K562 (cell line): ENCODE measurements around the gene BHLHE40. TPM values are rescaled to one million over a fixed set of nuclear protein-coding genes. Genes with fewer than 3 reads are reported as not detected.

Source experiments
- COPS2 ChIP-seq: fragments of 450-650 bp; conservative IDR thresholded peaks from 2 replicates; pipeline ENCODE4 v1.6.1; 2016; ENCODE audit warnings: mild to moderate bottlenecking, moderate library complexity
- MBD2 ChIP-seq: sonication (generic); IDR thresholded peaks from 2 replicates; pipeline ENCODE4 v1.6.1; 2016; ENCODE audit warnings: low read depth, borderline replicate concordance
- MYBL2 ChIP-seq, 2 experiments: fragments of 450-650 bp in 1 of 2; sonication (generic) in 1 of 2; formaldehyde crosslinking in 1 of 2; IDR thresholded peaks; 2 replicates each; pipeline versions ENCODE4 v1.6.1 to v1.8.1; 2017 to 2022; ENCODE audit warnings: borderline replicate concordance in 1 of 2, inconsistent platforms in 1 of 2, low read depth in 1 of 2, mild to moderate bottlenecking in 1 of 2, missing genetic modification reagents in 1 of 2, moderate library complexity in 1 of 2
- PRPF4 ChIP-seq: fragments of 200-400 bp; formaldehyde crosslinking; IDR thresholded peaks from one replicate; pipeline ENCODE4 v1.6.1; 2017; ENCODE audit warnings: low read length, low read depth, mild to moderate bottlenecking; ENCODE audit not compliant: insufficient read depth, poor library complexity, severe bottlenecking
- RBM34 ChIP-seq: fragments of 200-400 bp; formaldehyde crosslinking; IDR thresholded peaks from 2 replicates; pipeline ENCODE4 v1.6.1; 2018; ENCODE audit warnings: low read length, borderline replicate concordance; ENCODE audit not compliant: insufficient read depth
- SAFB2 ChIP-seq: fragments of 200-400 bp; formaldehyde crosslinking; IDR thresholded peaks from 2 replicates; pipeline ENCODE4 v1.6.1; 2018; ENCODE audit warnings: borderline replicate concordance, low read length, low read depth, moderate library complexity; ENCODE audit not compliant: severe bottlenecking
- SNIP1 ChIP-seq: fragments of 450-650 bp; IDR thresholded peaks from 2 replicates; pipeline ENCODE4 v1.7.1; 2017; ENCODE audit warnings: low read depth, mild to moderate bottlenecking
- ZFX ChIP-seq: sonication (generic); formaldehyde crosslinking; IDR thresholded peaks from 2 replicates; pipeline ENCODE4 v1.8.0; 2022; ENCODE audit warnings: mild to moderate bottlenecking, missing genetic modification reagents, moderate library complexity
- ZNF561 ChIP-seq: fragments of 450-650 bp; formaldehyde crosslinking; conservative IDR thresholded peaks from 2 replicates; pipeline ENCODE4 v1.4.0; 2020; ENCODE audit warnings: mild to moderate bottlenecking, moderate library complexity
- ZNF584 ChIP-seq: fragments of 200-800 bp; sonication (Bioruptor generic); IDR thresholded peaks from 2 replicates; pipeline ENCODE4 v1.6.1; 2016; ENCODE audit warnings: low read depth, mild to moderate bottlenecking, missing genetic modification characterization, missing compliant biosample characterization
- polyA plus RNA-seq, 8 experiments: library from polyadenylated mRNA; depleted of rRNA in 4 of 8; stranded (reverse) in 5 of 8; unstranded in 3 of 8; fragments of >200 nt; fragmentation: Nextera tagmentation in 2 of 8; fragmentation: Illumina TruSeq in 1 of 8; extraction: Ambion mirVana in 2 of 8; extraction: Trizol in 1 of 8; gene quantifications; 2 replicates each; pipeline versions ENCODE4 v1.2.1 to v1.2.3, GENCODE V29; 2011 to 2014; ENCODE audit warnings: inconsistent platforms in 1 of 8, missing spikeins in 1 of 8
- total RNA-seq, 7 experiments: library from RNA; depleted of rRNA in 6 of 7; stranded (reverse); fragments of >200 nt in 6 of 7; fragmentation: Illumina TruSeq in 2 of 7; extraction: Trizol in 2 of 7; gene quantifications; 2 replicates each; pipeline versions ENCODE4 v1.2.1 to v1.2.3, GENCODE V29; 2011 to 2021; ENCODE audit warnings: low replicate concordance in 1 of 7
- TF ChIP-seq, protein P1 (sequence below): fragments of 450-650 bp; formaldehyde crosslinking; IDR thresholded peaks from 2 replicates; pipeline ENCODE4 v1.4.0; 2022; ENCODE audit warnings: missing genetic modification characterization
- TF ChIP-seq, protein P2 (sequence below): fragments of 150-350 bp; conservative IDR thresholded peaks from 2 replicates; pipeline ENCODE4 v1.6.1; 2014; ENCODE audit warnings: low read length
- TF ChIP-seq, protein P3 (sequence below): fragments of 450-650 bp; IDR thresholded peaks from 2 replicates; pipeline ENCODE4 v1.7.0; 2016; ENCODE audit warnings: borderline replicate concordance
- TF ChIP-seq, protein P4 (sequence below): fragments of 450-650 bp; IDR thresholded peaks from 2 replicates; pipeline ENCODE4 v1.6.1; 2014; ENCODE audit warnings: low read depth, mild to moderate bottlenecking, moderate library complexity, borderline replicate concordance
- TF ChIP-seq, protein P5 (sequence below): fragments of 250-450 bp; sonication (Bioruptor Pico); IDR thresholded peaks from 2 replicates; pipeline ENCODE4 v1.5.0; 2022; ENCODE audit warnings: mild to moderate bottlenecking

Gene BHLHE40
- total and polyA plus RNA-seq, 9 of the 15 experiments (the other 6 are each of a cell fraction or from before 2014, with no cell fraction given), result 12.0 to 83.9 (median 31.4) TPM

DNA sequence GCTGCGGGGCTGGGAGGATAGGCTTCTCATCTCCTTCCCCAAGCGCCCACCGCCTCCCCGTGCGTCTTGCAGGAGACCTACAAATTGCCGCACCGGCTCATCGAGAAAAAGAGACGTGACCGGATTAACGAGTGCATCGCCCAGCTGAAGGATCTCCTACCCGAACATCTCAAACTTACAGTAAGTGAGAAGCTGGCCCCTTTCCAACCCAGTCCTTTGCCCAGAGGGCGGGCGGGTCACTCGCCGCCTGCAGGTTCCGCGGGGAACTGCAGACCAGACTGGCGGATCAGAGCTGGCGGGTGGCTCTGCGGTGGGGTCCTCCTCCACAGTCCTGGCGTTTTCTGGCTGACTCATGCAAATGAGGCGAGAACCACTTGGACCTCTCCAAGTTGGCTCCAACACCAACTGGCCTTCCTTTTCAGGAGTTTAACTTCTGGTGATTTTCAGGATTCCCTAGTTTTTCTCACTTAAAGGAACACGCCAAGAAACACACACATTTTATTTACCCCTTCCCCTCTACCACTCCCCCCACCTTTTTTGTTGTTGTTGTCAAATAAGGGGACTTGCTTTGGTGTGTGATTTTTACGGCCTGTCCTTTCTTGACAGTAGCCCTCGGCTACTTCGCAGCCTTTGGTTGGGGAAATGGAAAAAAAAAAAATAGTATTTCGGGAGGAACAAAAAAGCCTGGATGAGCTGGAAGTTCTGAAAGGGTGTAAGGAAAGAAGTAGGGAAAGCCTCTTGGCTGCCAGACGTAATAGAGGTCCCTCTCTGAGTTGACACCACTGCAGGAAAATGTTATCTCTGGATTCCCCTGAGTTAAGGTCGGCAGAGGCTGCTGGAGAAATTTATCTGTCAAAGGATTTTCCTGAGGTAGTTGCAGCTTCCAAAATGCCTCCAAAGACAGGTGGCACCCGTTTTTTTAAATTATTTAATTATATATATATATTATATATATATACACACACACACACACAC is 1.3 kb downstream of the BHLHE40 start (continued):
- TF ChIP-seq, protein P1, sequence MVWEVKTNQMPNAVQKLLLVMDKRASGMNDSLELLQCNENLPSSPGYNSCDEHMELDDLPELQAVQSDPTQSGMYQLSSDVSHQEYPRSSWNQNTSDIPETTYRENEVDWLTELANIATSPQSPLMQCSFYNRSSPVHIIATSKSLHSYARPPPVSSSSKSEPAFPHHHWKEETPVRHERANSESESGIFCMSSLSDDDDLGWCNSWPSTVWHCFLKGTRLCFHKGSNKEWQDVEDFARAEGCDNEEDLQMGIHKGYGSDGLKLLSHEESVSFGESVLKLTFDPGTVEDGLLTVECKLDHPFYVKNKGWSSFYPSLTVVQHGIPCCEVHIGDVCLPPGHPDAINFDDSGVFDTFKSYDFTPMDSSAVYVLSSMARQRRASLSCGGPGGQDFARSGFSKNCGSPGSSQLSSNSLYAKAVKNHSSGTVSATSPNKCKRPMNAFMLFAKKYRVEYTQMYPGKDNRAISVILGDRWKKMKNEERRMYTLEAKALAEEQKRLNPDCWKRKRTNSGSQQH (CRISPR knock-in tag), result no peak
- TF ChIP-seq, protein P2, sequence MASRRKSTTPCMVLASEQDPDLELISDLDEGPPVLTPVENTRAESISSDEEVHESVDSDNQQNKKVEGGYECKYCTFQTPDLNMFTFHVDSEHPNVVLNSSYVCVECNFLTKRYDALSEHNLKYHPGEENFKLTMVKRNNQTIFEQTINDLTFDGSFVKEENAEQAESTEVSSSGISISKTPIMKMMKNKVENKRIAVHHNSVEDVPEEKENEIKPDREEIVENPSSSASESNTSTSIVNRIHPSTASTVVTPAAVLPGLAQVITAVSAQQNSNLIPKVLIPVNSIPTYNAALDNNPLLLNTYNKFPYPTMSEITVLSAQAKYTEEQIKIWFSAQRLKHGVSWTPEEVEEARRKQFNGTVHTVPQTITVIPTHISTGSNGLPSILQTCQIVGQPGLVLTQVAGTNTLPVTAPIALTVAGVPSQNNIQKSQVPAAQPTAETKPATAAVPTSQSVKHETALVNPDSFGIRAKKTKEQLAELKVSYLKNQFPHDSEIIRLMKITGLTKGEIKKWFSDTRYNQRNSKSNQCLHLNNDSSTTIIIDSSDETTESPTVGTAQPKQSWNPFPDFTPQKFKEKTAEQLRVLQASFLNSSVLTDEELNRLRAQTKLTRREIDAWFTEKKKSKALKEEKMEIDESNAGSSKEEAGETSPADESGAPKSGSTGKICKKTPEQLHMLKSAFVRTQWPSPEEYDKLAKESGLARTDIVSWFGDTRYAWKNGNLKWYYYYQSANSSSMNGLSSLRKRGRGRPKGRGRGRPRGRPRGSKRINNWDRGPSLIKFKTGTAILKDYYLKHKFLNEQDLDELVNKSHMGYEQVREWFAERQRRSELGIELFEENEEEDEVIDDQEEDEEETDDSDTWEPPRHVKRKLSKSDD, result peak; percentile 66
- TF ChIP-seq ZNF561 (CRISPR knock-in tag) (no peak), SAFB2 (no peak), SNIP1 (no peak), ZNF584 (CRISPR knock-in tag) (no peak), COPS2 (no peak), MBD2 (no peak), MYBL2 (IDR thresholded peaks at IDR 0.05; ENCODE audit: low read depth) (no peak), MYBL2 (CRISPR knock-in tag; IDR thresholded peaks at IDR 0.05; ENCODE audit: borderline replicate concordance) (no peak), ZFX (CRISPR knock-in tag) (no peak), RBM34 (no peak), PRPF4 (no peak)
- TF ChIP-seq, protein P3, sequence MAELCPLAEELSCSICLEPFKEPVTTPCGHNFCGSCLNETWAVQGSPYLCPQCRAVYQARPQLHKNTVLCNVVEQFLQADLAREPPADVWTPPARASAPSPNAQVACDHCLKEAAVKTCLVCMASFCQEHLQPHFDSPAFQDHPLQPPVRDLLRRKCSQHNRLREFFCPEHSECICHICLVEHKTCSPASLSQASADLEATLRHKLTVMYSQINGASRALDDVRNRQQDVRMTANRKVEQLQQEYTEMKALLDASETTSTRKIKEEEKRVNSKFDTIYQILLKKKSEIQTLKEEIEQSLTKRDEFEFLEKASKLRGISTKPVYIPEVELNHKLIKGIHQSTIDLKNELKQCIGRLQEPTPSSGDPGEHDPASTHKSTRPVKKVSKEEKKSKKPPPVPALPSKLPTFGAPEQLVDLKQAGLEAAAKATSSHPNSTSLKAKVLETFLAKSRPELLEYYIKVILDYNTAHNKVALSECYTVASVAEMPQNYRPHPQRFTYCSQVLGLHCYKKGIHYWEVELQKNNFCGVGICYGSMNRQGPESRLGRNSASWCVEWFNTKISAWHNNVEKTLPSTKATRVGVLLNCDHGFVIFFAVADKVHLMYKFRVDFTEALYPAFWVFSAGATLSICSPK, result peak; percentile 53; the same call in 1 of the 2 replicates
- TF ChIP-seq, protein P4, sequence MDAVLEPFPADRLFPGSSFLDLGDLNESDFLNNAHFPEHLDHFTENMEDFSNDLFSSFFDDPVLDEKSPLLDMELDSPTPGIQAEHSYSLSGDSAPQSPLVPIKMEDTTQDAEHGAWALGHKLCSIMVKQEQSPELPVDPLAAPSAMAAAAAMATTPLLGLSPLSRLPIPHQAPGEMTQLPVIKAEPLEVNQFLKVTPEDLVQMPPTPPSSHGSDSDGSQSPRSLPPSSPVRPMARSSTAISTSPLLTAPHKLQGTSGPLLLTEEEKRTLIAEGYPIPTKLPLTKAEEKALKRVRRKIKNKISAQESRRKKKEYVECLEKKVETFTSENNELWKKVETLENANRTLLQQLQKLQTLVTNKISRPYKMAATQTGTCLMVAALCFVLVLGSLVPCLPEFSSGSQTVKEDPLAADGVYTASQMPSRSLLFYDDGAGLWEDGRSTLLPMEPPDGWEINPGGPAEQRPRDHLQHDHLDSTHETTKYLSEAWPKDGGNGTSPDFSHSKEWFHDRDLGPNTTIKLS, result no peak
- TF ChIP-seq, protein P5, sequence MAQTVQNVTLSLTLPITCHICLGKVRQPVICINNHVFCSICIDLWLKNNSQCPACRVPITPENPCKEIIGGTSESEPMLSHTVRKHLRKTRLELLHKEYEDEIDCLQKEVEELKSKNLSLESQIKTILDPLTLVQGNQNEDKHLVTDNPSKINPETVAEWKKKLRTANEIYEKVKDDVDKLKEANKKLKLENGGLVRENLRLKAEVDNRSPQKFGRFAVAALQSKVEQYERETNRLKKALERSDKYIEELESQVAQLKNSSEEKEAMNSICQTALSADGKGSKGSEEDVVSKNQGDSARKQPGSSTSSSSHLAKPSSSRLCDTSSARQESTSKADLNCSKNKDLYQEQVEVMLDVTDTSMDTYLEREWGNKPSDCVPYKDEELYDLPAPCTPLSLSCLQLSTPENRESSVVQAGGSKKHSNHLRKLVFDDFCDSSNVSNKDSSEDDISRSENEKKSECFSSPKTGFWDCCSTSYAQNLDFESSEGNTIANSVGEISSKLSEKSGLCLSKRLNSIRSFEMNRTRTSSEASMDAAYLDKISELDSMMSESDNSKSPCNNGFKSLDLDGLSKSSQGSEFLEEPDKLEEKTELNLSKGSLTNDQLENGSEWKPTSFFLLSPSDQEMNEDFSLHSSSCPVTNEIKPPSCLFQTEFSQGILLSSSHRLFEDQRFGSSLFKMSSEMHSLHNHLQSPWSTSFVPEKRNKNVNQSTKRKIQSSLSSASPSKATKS (CRISPR knock-in tag), result no peak
